Measurements from ENCODE around the gene CDC5L. TPM values are rescaled to one million over a fixed set of nuclear protein-coding genes. Genes with fewer than 3 reads are reported as not detected.

CDC5L gene
- total RNA-seq, 2 donors from 2014 or later, result 19.6 to 21.7 TPM

DNA sequence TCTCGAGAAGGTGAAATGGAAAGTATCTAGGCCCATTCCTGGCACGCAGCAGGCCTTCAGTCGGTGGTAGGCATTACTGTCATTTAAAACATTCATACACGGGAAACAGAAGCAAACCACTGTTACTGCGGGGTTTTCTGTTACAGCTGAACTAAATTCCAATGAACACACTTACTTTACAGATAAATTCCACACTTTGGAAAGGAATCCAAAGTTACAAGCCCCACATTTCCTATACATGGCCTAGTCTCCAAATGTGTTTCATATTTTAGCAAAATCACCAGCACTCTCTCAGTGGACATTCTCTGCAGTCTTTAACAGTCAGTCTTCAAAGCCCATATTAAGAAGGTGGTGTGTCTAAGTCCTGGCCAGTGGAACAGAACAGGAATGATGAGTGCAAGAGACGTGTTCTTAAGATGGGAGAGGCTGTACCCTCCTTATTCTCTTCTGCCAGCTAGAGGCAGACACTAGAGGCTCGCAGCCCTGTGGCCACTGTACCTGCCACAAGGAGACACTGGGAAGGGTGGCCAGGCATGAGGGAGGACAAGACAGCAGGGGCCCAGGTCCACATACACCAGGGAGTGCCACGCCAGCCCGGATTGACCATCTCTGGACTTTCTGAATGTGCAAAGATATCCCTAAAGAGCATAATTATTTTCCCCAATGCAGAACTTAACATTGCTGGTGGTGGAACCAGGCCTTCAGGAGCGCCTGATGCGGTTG lies 76.4 kb downstream of the CDC5L start:
- no peak for ATAC-seq (ENCODE audit: insufficient number of reproducible peaks, low FRiP score, low read depth)

DNA sequence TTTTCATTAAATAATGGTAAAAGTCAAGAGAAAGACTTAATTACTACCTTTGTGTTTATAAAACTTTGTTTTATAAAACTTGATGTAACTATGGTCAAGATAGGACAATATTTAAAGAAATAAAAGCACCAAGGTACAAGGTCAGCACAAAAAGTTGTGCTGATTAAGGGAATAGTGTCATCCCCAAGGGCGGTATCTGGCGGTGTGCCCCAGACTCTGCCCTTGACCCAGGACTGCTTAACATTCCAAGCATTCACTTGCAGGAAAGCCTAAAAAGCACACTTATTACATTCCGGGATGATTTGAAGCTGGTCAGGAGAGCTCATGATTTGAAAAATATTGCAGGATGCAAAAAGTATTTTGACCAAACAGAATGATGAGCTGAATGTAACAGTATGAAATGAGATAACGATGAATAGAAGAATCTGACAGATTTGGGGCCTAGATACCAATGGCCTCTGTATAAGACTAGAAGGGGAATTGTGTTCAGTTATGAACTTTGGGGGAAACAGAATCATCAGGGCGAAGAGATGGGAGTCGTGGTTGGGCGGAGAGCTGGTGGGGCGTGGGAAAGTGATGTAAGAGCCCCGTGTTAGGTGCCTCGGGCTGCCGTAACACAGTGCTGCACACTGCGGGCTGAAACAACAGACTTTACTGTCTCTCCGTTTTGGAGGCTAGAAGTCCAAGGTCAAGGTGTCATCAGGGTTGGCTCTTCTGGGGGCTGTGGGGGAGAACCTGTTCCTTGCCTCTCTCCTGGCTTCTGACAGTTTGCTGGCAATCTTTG lies 77.2 kb downstream of the CDC5L start:
- Histone ChIP-seq H3K4me3 (no peak overlapping the region), H3K4me1 (ENCODE audit: control insufficient read depth in 1 of 2, low read depth in 2 of 2) (no peaks in the 10 kb centered on the region), H3K27ac (no peak overlapping the region), H3K9me3 (no peaks in the 10 kb centered on the region), H3K27me3 (replicated peaks; ENCODE audit: insufficient read depth) (no peaks in the 10 kb centered on the region), H3K36me3 (no peaks in the 10 kb centered on the region)
- no peak for DNase-seq (ENCODE audit: low spot score)
- TF ChIP-seq CTCF (IDR thresholded peaks at IDR 0.05), result no peak
- no peak for ATAC-seq (ENCODE audit: insufficient number of reproducible peaks, low FRiP score, low read depth)

More for the DNA sequence above, 76.4 kb downstream of the CDC5L start:
- H3K27ac ChIP-seq, result no peak overlapping the region
- H3K9me3 ChIP-seq, result no peaks in the 10 kb centered on the region
- no peak overlapping the region for H3K4me3 ChIP-seq
- H3K27me3 ChIP-seq (replicated peaks; ENCODE audit: insufficient read depth), result no peaks in the 10 kb centered on the region
- no peak for DNase-seq (ENCODE audit: low spot score)
- no peaks in the 10 kb centered on the region for H3K36me3 ChIP-seq
- no peaks in the 10 kb centered on the region for H3K4me1 ChIP-seq (ENCODE audit: control insufficient read depth in 1 of 2, low read depth in 2 of 2)
- no peak for TF ChIP-seq CTCF (IDR thresholded peaks at IDR 0.05)

DNA sequence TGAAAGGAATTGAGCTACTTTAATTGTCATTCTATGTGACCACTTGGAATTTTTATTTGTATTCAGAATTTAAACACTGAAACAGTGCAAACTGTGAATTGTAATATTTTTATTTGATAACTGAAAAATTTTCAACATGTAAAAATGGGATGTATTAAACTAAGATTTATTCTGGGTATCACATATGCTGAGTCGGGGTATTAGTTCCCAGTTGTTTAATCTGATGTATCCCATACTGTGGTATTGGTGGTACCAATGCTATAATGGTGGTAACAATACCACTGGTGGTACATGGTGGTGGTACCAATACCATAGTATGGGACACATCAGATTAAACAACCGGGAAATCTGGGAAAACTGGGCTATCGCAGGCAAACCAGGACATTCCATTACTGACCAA lies 79.4 kb downstream of the CDC5L start:
- H3K36me3 ChIP-seq, result no peaks in the 10 kb centered on the region
- H3K27ac ChIP-seq, result no peak overlapping the region
- DNase-seq (ENCODE audit: low spot score), result no peak
- H3K27me3 ChIP-seq (replicated peaks; ENCODE audit: insufficient read depth), result no peaks in the 10 kb centered on the region
- no peak for TF ChIP-seq CTCF (IDR thresholded peaks at IDR 0.05)
- H3K9me3 ChIP-seq, result no peaks in the 10 kb centered on the region
- H3K4me3 ChIP-seq, result no peak overlapping the region
- H3K4me1 ChIP-seq (ENCODE audit: control insufficient read depth in 1 of 2, low read depth in 2 of 2), result no peaks in the 10 kb centered on the region
- ATAC-seq (ENCODE audit: insufficient number of reproducible peaks, low FRiP score, low read depth), result no peak

GRCh38 chr6:44468835-44469234 lies 81.3 kb downstream of the CDC5L start:
- no peak for TF ChIP-seq CTCF (IDR thresholded peaks at IDR 0.05)

DNA sequence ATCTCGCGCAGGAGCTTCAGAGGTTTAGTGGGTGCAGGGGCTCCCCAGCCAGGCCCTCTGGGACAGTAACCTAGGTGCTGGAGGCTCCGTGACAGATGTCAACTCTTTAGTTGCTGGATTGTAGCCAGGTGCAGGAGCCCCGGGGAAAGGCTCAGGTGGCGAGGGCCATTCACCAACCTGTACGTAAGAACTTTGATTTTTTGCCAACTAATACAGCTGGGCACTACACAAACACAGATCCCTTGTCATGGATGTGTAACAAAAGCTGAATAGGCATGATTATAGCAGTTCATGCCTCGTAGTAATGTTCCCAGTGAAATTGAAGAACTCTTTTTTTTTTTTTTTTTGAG lies 82.6 kb downstream of the CDC5L start:
- Histone ChIP-seq H3K27me3 (replicated peaks; ENCODE audit: insufficient read depth) (no peaks in the 10 kb centered on the region), H3K4me3 (no peak overlapping the region), H3K4me1 (ENCODE audit: control insufficient read depth in 1 of 2, low read depth in 2 of 2) (no peaks in the 10 kb centered on the region), H3K27ac (no peak overlapping the region), H3K9me3 (no peaks in the 10 kb centered on the region), H3K36me3 (no peaks in the 10 kb centered on the region)
- ATAC-seq (ENCODE audit: insufficient number of reproducible peaks, low FRiP score, low read depth) (no peak), DNase-seq (ENCODE audit: low spot score) (no peak)
- TF ChIP-seq CTCF (IDR thresholded peaks at IDR 0.05), result peak; percentile 1

More at GRCh38 chr6:44468835-44469234, 81.3 kb downstream of the CDC5L start:
- no peak overlapping the region for H3K4me3 ChIP-seq
- no peaks in the 10 kb centered on the region for H3K36me3 ChIP-seq
- H3K9me3 ChIP-seq, result no peaks in the 10 kb centered on the region
- ATAC-seq (ENCODE audit: insufficient number of reproducible peaks, low FRiP score, low read depth), result no peak
- H3K4me1 ChIP-seq (ENCODE audit: control insufficient read depth in 1 of 2, low read depth in 2 of 2), result no peaks in the 10 kb centered on the region
- H3K27me3 ChIP-seq (replicated peaks; ENCODE audit: insufficient read depth), result no peaks in the 10 kb centered on the region
- no peak overlapping the region for H3K27ac ChIP-seq
- no peak for DNase-seq (ENCODE audit: low spot score)
